Adipocyte (in vitro differentiated cells): Measurements from ENCODE around the gene KCTD16.

ENCODE experiments used
- DNase-seq: peaks from one replicate; pipeline ENCODE4 v3.0.0-alpha.2; 2015; ENCODE audit warnings: low read depth
- H3K27me3 ChIP-seq: replicated peaks from 2 replicates; pipeline ENCODE4 v1.7.0; 2013; ENCODE audit warnings: mild to moderate bottlenecking, low read length, moderate library complexity; ENCODE audit not compliant: control insufficient read depth, insufficient read depth
- H3K36me3 ChIP-seq: 2 replicates; pipeline ENCODE4 v1.7.0; 2013; ENCODE audit warnings: low read length, mild to moderate bottlenecking, moderate library complexity; ENCODE audit not compliant: control insufficient read depth, insufficient read depth, severe bottlenecking
- H3K4me1 ChIP-seq: 2 replicates; pipeline ENCODE4 v1.7.0; 2013; ENCODE audit warnings: mild to moderate bottlenecking, low read length, moderate library complexity; ENCODE audit not compliant: control insufficient read depth, insufficient read depth
- H3K4me3 ChIP-seq: 2 replicates; pipeline ENCODE4 v1.7.0; 2013; ENCODE audit warnings: mild to moderate bottlenecking, low read length, moderate library complexity
- H3K9ac ChIP-seq: 2 replicates; pipeline ENCODE4 v1.7.0; 2013; ENCODE audit warnings: mild to moderate bottlenecking, low read length, moderate library complexity
- H3K9me3 ChIP-seq: 2 replicates; pipeline ENCODE4 v1.7.0; 2013; ENCODE audit warnings: mild to moderate bottlenecking, low read length, moderate library complexity; ENCODE audit not compliant: control insufficient read depth

Gene KCTD16

GRCh38 chr5:144254552-144254951 lies 83.9 kb downstream of the KCTD16 start:
- H3K27me3 ChIP-seq: no peaks in the 10 kb centered on the region
- H3K9me3 ChIP-seq: no peaks in the 10 kb centered on the region
- H3K36me3 ChIP-seq: no peaks in the 10 kb centered on the region
- no peak overlapping the region for H3K4me3 ChIP-seq
- no peaks in the 10 kb centered on the region for H3K4me1 ChIP-seq
- H3K9ac ChIP-seq: no peak overlapping the region
- peak; percentile 51 for DNase-seq

DNA sequence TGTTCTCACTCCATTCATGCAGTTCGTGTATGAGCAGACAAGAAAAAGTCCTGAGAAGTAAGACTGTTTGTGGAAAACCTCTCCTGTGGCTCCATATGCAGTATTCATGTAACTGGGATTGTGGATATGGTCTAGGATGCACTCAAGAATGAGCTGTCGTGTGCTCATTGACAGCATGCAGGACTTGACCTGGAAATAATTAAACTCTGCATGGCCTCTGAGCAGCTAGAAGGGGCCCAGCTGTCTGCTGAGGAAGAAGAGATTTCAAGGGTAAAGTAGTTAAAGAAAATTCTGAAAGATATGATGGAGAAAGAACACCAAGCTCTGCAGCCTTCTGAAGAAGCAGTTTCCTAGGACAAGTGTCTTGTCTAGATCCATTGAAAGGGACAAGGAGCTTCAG lies 89.4 kb downstream of the KCTD16 start:
- Histone ChIP-seq H3K9ac (no peak overlapping the region), H3K4me1 (no peaks in the 10 kb centered on the region), H3K36me3 (no peaks in the 10 kb centered on the region), H3K4me3 (no peak overlapping the region), H3K27me3 (no peaks in the 10 kb centered on the region), H3K9me3 (no peaks in the 10 kb centered on the region)
- no peak for DNase-seq

GRCh38 chr5:144265643-144266247 lies 95.1 kb downstream of the KCTD16 start:
- H3K27me3 ChIP-seq: no peaks in the 10 kb centered on the region
- H3K9me3 ChIP-seq: no peaks in the 10 kb centered on the region
- peak; percentile 55 for DNase-seq
- H3K36me3 ChIP-seq: no peaks in the 10 kb centered on the region
- H3K4me3 ChIP-seq: no peak overlapping the region
- H3K9ac ChIP-seq: no peak overlapping the region
- H3K4me1 ChIP-seq: no peaks in the 10 kb centered on the region

- no peaks in the 10 kb centered on the region for H3K4me1 ChIP-seq
- H3K4me3 ChIP-seq: no peak overlapping the region
- H3K9me3 ChIP-seq: peaks cover 7% of the 10 kb centered on the region
- H3K27me3 ChIP-seq: no peaks in the 10 kb centered on the region
- no peak overlapping the region for H3K9ac ChIP-seq
- DNase-seq: no peak
- no peaks in the 10 kb centered on the region for H3K36me3 ChIP-seq
Observed at GRCh38 chr5:144267961-144268513, 97.4 kb downstream of the KCTD16 start.

DNA sequence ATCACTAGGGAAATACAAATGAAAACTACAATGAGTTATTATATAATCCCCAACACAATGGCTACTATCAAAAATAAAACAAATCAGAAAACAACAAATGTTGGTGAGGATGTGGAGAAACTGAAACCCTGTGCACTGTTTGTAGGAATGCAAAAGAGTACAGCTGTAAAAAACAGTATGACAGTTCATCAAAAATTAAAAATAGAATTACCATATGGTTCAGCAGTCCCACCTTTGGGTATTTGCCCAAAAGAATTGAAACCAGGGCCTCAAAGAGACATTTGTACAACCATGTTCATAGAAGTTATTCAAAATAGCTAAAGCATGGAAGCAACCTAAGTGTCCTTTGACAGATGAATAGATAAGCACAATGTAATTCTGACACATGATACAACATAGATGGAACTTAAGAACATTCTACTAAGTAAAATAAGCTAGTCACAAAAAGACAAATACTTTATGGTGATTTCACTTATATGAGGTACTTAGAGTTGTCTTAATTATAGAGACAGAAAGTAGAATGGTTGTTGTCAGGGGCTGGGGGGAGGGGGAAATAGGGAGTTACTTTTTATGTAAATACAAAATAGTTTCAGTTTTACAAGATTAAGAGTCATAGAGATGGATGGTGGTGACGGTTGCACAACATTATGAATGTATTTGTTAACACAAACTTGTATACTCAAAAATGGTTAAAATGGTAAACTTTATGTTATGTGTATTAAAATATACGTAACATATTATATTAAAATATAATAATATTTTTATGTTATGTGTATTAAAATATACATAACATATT lies 102.8 kb downstream of the KCTD16 start:
- no peak overlapping the region for H3K4me3 ChIP-seq
- H3K27me3 ChIP-seq: no peaks in the 10 kb centered on the region
- no peak overlapping the region for H3K9ac ChIP-seq
- peaks cover 7% of the 10 kb centered on the region for H3K9me3 ChIP-seq
- DNase-seq: peak; percentile 60
- H3K36me3 ChIP-seq: no peaks in the 10 kb centered on the region
- H3K4me1 ChIP-seq: no peaks in the 10 kb centered on the region

- Histone ChIP-seq H3K36me3 (no peaks in the 10 kb centered on the region), H3K27me3 (no peaks in the 10 kb centered on the region), H3K4me1 (no peaks in the 10 kb centered on the region), H3K9ac (no peak overlapping the region), H3K4me3 (no peak overlapping the region), H3K9me3 (peaks cover 7% of the 10 kb centered on the region)
- DNase-seq: no peak
Observed at GRCh38 chr5:144275329-144275728, 104.7 kb downstream of the KCTD16 start.

DNA sequence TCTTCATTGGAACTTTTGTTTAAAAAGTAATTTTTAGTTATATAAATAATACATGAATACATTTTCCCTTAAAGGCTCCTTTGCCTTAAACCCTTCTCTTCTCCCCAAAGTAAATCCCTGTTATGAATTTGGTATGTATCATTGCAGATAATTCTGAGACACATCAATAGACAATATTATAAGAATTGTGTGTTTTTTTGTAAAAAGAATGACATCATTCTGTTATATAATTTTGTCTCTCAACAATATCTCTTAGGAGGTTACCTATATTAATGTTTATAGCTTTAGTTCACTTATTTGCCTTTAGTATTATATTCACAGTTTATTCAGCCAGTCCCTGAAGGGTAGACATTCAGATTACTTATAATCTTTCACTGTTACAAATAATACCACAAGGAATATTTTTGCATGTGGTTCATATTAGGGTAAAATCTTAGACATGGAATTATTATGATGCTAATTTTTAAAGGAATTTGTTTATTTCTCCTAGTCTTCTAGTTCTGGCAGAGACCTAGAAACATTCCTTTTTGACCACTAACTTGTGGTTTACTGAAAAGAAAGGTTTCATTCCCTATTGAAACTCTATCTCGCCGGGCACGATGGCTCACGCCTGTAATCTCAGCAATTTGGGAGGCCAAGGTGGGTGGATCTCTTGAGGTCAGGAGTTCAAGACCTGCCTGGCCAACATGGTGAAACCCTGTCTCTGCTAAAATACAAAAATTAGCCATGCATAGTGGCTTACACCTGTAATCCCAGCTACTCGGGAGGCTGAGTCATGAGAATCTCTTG lies 105.6 kb downstream of the KCTD16 start:
- Histone ChIP-seq H3K4me1 (peaks cover 2% of the 10 kb centered on the region), H3K4me3 (no peak overlapping the region), H3K9me3 (peaks cover 7% of the 10 kb centered on the region), H3K36me3 (no peaks in the 10 kb centered on the region), H3K27me3 (no peaks in the 10 kb centered on the region), H3K9ac (no peak overlapping the region)
- peak; percentile 83 for DNase-seq

DNA sequence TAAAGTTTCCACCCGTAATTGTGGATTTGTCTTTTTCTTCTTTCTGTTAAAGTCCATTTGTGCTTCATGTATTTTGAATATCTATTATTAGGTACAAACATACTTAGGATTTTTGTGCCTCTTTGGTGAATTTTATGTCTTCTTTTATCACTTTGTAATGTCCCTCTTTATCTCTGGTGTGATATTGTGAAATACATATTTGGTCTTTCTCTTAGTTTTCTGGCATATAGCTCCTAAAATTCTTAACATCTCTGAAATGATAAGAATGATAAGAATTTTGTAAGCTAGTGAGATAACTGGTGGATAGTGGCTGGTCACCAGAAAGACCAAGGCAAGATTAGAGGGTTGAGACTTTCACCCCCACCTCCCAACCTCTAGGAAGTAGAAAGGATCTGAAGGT lies 111.1 kb downstream of the KCTD16 start:
- H3K9me3 ChIP-seq: no peaks in the 10 kb centered on the region
- peaks cover 14% of the 10 kb centered on the region for H3K4me1 ChIP-seq
- H3K27me3 ChIP-seq: no peaks in the 10 kb centered on the region
- peak overlapping the region; percentile 54 for H3K9ac ChIP-seq
- peak overlapping the region; percentile 21 for H3K4me3 ChIP-seq
- peak; percentile 18 for DNase-seq
- H3K36me3 ChIP-seq: no peaks in the 10 kb centered on the region

DNA sequence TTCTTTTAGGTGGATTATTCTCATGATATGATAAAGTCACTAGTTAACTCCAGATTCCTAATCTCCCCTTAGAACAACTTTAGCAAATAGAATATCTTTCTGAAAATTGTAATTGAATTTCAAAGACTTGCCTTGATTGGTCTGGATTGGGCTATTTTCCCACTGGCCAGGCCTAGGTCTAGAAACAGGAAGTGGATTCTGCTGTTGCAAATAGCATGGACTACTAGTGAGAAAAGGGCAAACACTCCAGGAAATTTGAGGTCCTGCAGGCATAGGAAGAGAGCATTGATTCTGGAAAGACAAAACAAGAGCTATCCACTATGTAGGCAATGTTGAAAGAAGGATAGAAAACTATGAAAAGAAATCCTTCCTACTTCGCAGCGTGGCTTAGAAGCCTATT lies 113.4 kb downstream of the KCTD16 start:
- Histone ChIP-seq H3K27me3 (no peaks in the 10 kb centered on the region), H3K4me3 (no peak overlapping the region), H3K9ac (no peak overlapping the region), H3K9me3 (no peaks in the 10 kb centered on the region), H3K36me3 (no peaks in the 10 kb centered on the region), H3K4me1 (peaks cover 14% of the 10 kb centered on the region)
- no peak for DNase-seq

DNA sequence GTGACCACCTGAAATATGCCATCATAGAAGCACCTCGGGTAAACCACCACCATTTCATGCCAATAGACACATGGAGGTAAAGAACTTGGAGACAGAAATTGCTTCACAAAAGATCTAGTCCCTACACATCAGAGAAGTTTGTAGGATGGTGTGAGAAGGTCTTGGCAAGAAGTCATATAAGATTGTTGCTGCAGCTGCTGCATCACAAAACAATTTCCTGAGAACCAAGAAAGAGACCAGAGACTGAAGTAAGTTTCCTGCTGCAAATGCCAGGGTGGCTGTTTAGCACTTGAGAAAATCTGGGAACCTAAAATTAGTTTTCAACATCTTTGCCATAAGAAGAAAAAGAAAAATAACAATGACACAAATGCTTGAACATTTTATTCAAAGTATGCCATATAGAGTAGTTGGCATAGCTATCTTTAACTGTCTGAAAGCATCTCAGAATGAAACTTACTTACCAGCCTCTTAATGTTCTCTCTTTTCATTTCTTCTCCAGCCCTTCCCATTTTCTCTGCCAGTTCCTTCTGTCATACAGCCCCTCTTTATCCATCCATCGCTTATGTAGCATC lies 114.3 kb downstream of the KCTD16 start:
- Histone ChIP-seq H3K9me3 (no peaks in the 10 kb centered on the region), H3K4me3 (no peak overlapping the region), H3K9ac (no peak overlapping the region), H3K4me1 (peaks cover 14% of the 10 kb centered on the region), H3K36me3 (no peaks in the 10 kb centered on the region), H3K27me3 (no peaks in the 10 kb centered on the region)
- peak; percentile 55 for DNase-seq

GRCh38 chr5:144289277-144289676 lies 118.6 kb downstream of the KCTD16 start:
- Histone ChIP-seq H3K4me3 (no peak overlapping the region), H3K27me3 (no peaks in the 10 kb centered on the region), H3K9me3 (no peaks in the 10 kb centered on the region), H3K36me3 (no peaks in the 10 kb centered on the region), H3K4me1 (peaks cover 5% of the 10 kb centered on the region), H3K9ac (no peak overlapping the region)
- no peak for DNase-seq
